Retinal pigment epithelial cell (primary cell): ENCODE measurements around the gene CAND2.
"Not testable (repeated sequence)": the region's sequence is repeated elsewhere in the genome, so short reads cannot be mapped to it uniquely, and the experiment has no call there.

Experiments used
- DNase-seq: peaks from one replicate; pipeline ENCODE4 v3.0.0-alpha.2; 2010; ENCODE audit warnings: low read depth
- H3K4me3 ChIP-seq: 2 replicates; pipeline ENCODE4 v1.5.1; 2011; ENCODE audit warnings: mild to moderate bottlenecking, low read length, control low read depth, moderate library complexity
- TF ChIP-seq, protein P1 (sequence below): conservative IDR thresholded peaks from 2 replicates; pipeline ENCODE4 v1.5.1; 2011; ENCODE audit warnings: low read depth, low read length, control low read depth, inconsistent platforms

The CAND2 gene

DNA sequence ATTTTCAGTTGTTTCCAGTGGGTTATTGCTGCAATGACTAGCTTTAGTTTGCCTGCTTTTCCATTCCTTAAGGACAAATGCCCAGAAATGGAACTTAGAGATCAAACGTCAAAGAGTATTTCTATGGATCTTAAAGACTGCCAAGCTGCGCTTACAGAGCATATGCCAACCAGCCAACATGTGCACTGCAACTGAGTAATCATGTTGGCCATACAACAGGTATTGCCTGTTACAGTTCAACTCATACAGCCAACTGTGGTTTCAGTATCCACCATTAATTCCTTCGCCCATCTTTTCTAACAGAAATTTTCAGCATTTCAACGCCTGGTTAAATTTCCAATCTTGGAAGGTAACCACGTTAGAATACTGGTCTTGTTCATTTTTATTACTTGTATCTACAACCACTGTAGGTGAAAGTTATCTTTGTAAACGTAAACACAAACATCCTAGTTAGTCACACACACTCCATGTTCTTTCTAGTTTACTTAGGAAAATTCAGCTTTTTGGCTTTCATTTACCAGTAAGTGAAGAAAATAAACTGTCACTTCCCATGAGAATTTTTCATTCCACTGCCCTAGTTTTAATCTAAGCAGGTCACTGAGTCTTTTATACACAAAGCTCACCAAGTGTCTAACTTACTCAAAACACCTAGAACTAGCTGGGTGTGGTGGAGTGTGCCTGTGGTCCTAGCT, 41.0 kb downstream of the CAND2 start:
- TF ChIP-seq, protein P1, sequence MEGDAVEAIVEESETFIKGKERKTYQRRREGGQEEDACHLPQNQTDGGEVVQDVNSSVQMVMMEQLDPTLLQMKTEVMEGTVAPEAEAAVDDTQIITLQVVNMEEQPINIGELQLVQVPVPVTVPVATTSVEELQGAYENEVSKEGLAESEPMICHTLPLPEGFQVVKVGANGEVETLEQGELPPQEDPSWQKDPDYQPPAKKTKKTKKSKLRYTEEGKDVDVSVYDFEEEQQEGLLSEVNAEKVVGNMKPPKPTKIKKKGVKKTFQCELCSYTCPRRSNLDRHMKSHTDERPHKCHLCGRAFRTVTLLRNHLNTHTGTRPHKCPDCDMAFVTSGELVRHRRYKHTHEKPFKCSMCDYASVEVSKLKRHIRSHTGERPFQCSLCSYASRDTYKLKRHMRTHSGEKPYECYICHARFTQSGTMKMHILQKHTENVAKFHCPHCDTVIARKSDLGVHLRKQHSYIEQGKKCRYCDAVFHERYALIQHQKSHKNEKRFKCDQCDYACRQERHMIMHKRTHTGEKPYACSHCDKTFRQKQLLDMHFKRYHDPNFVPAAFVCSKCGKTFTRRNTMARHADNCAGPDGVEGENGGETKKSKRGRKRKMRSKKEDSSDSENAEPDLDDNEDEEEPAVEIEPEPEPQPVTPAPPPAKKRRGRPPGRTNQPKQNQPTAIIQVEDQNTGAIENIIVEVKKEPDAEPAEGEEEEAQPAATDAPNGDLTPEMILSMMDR, result no peak
- no peak for DNase-seq
- peak overlapping the region; percentile 19 for H3K4me3 ChIP-seq

DNA sequence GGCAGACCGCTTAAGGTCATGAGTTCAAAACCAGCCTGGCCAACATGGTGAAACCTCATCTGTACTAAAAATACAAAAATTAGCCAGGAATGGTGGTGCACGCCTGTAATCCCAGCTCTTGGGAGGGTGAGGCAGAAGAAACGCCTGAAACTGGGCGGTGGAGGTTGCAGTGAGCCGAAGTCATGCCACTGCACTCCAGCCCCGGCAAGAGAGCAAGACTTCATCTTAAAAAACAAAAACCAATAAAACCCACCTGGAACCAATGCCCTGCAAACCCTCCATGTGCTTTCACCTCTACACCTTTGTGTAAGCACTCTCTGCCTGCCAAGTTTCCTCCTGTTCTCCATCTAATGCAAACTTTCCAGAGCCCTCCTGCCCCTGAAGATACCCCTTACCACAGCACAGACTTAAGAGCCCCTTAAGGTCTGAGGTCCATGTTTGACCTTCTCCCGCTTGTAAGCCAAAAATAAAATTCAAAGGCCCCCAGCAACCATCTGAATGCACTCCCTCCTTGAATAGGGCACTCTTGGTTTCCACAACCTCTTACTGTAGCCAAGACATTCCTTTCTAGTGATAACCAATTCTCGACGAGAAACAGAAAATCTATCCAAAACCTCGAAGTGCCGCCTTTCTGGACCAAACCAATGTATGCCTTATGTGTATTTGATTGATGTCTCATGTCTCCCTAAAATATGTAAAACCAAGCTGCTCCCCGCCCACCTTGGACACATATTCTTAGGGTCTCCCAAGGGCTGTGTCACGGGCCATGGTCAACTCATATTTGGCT, 41.9 kb downstream of the CAND2 start:
- TF ChIP-seq, protein P1, result no peak
- peak overlapping the region; percentile 23 for H3K4me3 ChIP-seq
- no peak for DNase-seq

GRCh38 chr3:12839156-12839946, 42.9 kb downstream of the CAND2 start:
- H3K4me3 ChIP-seq, result peak overlapping the region; percentile 100
- DNase-seq, result no peak
- TF ChIP-seq, protein P1, result no peak

- not testable (repeated sequence) for DNase-seq
- H3K4me3 ChIP-seq, result peak overlapping the region; percentile 100
Measured at GRCh38 chr3:12840148-12840547, 43.7 kb downstream of the CAND2 start.

DNA sequence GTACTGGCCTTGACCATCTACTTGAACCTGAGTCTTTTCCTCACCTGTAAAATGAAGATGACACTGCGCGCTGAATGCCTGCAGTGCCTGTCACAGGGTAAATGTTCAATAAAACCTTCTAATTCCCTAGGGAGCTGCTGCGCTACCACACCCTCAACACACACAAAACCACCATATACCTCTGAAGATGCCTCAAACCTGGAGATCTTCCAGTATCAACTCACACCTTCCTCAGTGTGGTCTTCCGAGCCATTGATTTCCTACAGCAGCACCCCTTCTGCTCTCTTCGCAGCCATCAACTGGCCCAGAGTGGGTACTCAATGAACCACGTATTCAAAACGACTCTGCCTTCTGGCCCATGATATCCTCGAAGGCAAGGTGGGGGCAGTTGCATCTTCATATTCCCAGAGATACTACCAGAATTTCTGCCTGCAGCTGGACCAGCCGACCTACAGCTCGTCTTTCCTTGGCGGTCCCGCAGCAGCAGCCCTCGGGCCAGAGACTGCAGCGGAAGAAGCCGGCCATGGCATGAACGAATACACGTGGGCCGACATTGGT, 44.2 kb downstream of the CAND2 start:
- TF ChIP-seq, protein P1, result no peak
- DNase-seq, result no peak
- peak overlapping the region; percentile 100 for H3K4me3 ChIP-seq

DNA sequence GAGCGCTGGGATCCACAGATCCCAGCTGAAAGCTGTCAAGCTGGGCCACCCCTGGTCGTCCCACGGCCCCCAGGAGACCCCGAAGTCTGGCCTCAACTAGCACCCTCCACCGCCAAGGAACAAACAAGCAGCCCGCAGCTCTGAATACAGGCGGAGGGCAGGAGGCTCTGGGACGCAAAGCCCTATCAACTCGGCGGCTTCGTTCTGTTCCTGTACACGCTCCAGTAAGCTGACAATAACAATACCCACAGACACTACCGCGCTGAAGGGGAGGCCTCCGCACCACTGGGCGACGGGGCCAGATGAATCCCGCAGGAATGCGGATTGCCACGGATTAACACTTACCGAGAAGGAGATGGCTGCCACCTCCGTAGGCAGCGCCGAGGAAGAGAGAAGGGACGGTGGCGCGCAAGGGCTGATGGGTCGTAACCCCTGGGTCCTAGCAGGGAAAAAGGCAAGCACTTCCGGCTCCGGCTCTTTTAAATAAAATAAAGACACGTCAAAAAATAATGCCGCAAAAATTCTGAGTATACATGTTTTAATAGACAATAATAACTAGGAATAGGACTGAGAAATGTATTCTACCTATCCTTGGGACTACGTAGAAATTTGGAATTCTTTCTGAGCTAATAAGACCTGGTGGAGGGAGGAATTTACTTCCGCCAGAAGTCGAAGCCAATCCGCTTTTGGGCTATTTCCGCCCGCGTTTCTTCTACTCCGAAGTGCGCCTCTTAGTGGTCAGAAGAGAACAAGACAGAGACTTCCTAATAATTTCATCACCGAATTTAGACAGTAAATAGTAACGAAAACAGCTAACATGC, 44.9 kb downstream of the CAND2 start, which contains the start of gene RPL32:
Gene RPL32, minus strand, starts transcription at position 417 of the 821 bp plus-strand sequence. CDS start 1,328 bp downstream, outside the sequence.
- peak within 1 kb of the TSS; percentile 100 for H3K4me3 ChIP-seq
- DNase-seq, result peak; percentile 87
- TF ChIP-seq, protein P1, result peak; percentile 85

DNA sequence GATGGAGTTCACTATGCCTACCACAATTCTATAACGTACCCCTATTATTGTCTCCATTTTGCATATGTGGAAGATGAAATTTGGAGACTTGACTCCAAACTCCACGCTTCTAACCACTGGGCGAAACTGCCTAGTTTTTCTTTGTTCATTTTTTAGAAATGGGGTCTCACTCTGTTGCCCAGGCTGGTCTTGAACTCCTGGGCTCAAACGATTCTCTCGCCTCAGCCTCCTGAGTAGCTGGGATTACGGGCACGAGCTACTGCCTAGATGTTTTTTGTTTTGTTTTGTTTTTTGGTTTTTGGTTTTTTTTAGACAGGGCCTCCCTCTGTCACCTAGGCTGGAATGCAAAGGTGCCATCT, 45.5 kb downstream of the CAND2 start:
- no peak for DNase-seq
- H3K4me3 ChIP-seq, result no peak overlapping the region
- TF ChIP-seq, protein P1, result no peak
